GM18519 (cell line): ENCODE measurements around the gene KCNC3.

Experiments used
- ATAC-seq: cut with Tn5 transposase; IDR thresholded peaks from one replicate; pipeline ENCODE4 v1.9.1; 2021; ENCODE audit warnings: mild to moderate bottlenecking, moderate library complexity; ENCODE audit not compliant: unreplicated experiment, low FRiP score

Gene KCNC3

GRCh38 chr19:50280074-50280473 lies 49.1 kb downstream of the KCNC3 start:
- ATAC-seq = no peak

- ATAC-seq = no peak
Observed at GRCh38 chr19:50277966-50278580, 51.1 kb downstream of the KCNC3 start.

- ATAC-seq = no peak
Observed at GRCh38 chr19:50276370-50277063, 52.7 kb downstream of the KCNC3 start.

GRCh38 chr19:50275577-50276368 lies 53.4 kb downstream of the KCNC3 start:
- ATAC-seq = no peak

- no peak for ATAC-seq
Observed at GRCh38 chr19:50273821-50274220, 55.4 kb downstream of the KCNC3 start.

- no peak for ATAC-seq
Observed at GRCh38 chr19:50272263-50272897, 56.8 kb downstream of the KCNC3 start.

GRCh38 chr19:50269653-50270052 lies 59.5 kb downstream of the KCNC3 start:
- no peak for ATAC-seq

- no peak for ATAC-seq
Observed at GRCh38 chr19:50268501-50268900, 60.7 kb downstream of the KCNC3 start.

GRCh38 chr19:50268041-50268440 lies 61.1 kb downstream of the KCNC3 start:
- no peak for ATAC-seq

GRCh38 chr19:50266896-50267295 lies 62.3 kb downstream of the KCNC3 start:
- ATAC-seq = no peak

GRCh38 chr19:50266041-50266440 lies 63.1 kb downstream of the KCNC3 start:
- ATAC-seq = no peak

- ATAC-seq = no peak
Observed at GRCh38 chr19:50264483-50265186, 64.5 kb downstream of the KCNC3 start.

- ATAC-seq = no peak
Observed at GRCh38 chr19:50263176-50263575, 66.0 kb downstream of the KCNC3 start.
